Fibroblast of mammary gland (primary cell): ENCODE data around the gene PPM1L.

Experiments
- DNase-seq: peaks from one replicate; pipeline ENCODE4 v3.0.0-alpha.2; 2010; ENCODE audit warnings: low read depth
- H3K4me3 ChIP-seq: 2 replicates; pipeline ENCODE4 v1.5.1; 2011; ENCODE audit warnings: low read depth, mild to moderate bottlenecking, low read length, moderate library complexity; ENCODE audit not compliant: control insufficient read depth
- TF ChIP-seq, protein P1 (sequence below): conservative IDR thresholded peaks from 2 replicates; pipeline ENCODE4 v1.5.1; 2011; ENCODE audit warnings: low read depth, low read length, inconsistent platforms; ENCODE audit not compliant: control insufficient read depth, insufficient read depth

PPM1L gene

DNA sequence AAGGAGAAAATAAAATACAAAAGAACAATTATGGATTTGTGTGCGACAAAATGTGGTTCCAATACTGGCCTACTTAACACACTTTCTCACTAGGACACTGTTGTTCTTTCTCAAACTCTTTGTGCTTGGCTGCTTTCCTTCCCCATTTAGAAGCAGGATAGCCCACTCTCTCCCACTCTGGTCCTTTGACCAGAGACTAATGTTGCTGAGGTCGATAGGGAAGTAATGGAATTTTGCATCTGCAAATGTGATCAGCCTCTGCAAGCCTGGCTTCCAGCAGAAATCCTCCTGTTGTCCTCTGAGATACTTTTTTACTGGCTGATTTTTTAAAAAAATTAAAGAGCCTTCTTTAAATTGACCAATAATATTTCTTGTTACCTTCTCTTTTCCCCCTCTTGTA is 71.0 kb downstream of the PPM1L start:
- TF ChIP-seq, protein P1, sequence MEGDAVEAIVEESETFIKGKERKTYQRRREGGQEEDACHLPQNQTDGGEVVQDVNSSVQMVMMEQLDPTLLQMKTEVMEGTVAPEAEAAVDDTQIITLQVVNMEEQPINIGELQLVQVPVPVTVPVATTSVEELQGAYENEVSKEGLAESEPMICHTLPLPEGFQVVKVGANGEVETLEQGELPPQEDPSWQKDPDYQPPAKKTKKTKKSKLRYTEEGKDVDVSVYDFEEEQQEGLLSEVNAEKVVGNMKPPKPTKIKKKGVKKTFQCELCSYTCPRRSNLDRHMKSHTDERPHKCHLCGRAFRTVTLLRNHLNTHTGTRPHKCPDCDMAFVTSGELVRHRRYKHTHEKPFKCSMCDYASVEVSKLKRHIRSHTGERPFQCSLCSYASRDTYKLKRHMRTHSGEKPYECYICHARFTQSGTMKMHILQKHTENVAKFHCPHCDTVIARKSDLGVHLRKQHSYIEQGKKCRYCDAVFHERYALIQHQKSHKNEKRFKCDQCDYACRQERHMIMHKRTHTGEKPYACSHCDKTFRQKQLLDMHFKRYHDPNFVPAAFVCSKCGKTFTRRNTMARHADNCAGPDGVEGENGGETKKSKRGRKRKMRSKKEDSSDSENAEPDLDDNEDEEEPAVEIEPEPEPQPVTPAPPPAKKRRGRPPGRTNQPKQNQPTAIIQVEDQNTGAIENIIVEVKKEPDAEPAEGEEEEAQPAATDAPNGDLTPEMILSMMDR, result no peak
- H3K4me3 ChIP-seq, result no peak overlapping the region
- no peak for DNase-seq

DNA sequence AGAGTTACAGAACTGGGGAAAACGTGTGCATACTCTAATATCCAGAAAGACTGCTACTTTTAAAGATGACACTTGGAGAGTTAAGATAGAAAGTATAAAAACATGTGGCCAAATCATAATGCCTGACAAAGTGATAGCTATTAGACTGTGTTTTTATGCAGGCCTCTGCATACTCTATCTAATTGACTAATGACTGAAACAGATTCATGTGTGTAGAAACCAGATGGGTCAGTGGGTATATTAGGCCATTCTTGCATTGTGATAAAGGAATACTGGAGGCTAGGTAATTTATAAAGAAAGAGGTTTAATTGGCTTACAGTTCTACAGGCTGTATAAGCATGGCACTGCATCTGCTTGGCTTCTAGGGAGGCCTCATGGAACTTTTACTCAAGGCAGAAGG is 71.5 kb downstream of the PPM1L start:
- DNase-seq, result no peak
- TF ChIP-seq, protein P1, result no peak
- H3K4me3 ChIP-seq, result no peak overlapping the region

DNA sequence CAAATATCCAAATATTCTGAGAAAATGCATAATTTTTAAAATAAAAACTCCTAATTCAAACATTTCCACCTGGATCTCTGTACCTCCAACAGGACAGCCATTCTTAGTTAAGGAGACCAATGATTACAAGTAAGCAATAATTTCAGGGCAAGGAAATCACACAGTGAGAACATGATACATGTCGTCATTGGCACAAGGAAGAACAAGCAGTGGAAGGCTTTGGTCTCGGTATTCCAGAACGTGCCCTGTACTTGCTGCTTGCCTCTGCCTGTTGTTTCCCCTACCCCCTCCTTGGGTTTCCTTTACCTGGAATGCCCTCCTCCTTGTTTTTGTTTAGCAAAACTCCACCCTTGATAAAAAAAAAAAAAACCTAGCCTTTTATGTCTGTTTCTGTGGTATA is 72.8 kb downstream of the PPM1L start:
- DNase-seq, result no peak
- no peak overlapping the region for H3K4me3 ChIP-seq
- TF ChIP-seq, protein P1, result no peak

DNA sequence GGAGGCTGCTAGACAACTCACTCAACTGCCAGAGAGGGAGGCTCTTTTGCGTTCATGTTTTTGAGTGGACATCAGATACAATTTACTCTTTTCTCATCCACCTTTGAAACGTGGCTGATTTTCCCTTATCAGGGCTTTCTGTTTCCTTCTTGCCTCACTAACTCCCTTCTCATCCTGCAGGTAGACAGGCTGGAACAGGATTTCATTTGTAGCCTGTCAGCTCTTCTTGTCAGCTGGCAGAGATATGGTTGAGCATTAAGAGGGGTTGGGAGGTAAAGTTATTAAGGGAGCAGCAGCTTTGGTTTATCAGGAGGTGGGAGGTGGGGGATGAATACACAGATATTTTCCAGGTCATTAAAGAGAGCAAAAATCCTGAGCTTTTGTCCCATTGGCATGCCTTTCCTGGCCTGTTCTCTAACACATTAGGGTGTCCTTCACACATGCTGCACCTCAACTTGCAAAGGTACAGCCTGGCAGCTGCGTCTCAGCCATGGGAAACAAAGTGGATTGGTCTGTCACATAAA is 73.5 kb downstream of the PPM1L start:
- H3K4me3 ChIP-seq, result no peak overlapping the region
- DNase-seq, result no peak
- TF ChIP-seq, protein P1, result no peak

DNA sequence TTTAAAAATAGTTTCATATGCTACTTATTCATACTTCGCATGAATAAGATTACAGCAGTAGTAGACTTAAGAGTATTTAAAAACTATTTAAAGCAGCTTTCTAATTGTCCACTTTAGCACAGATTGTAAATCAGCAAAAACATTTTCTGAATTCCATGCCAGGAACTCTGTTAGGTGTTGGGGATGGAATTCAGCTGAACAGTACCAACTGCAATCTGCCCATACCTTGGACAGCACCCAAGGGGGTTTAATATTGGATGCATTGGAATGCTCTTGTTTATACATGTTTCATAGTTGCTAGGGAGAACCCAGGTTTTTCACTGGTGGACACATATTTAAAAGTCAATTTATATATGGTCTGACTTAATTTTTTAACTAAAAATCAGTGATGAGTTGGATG is 74.8 kb downstream of the PPM1L start:
- TF ChIP-seq, protein P1, result no peak
- H3K4me3 ChIP-seq, result no peak overlapping the region
- no peak for DNase-seq

DNA sequence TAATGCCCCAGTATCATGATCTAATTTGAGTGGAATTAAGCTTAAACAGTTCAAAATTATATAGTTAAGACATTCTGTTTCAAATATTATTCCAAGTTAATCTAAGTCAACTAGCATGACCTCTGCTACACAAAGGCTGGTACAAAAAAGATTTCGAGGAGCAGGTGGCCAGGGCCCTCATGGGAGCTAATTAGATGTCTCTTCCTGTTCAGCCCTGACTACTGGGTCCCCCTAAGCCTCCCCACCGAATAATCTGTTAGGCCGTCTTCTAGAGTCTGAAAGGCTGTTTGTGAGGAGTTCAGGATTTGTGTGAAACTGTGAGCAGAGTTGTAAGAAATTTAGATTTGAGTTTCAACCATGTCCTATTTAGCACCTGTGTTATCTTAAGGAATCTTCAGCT is 75.4 kb downstream of the PPM1L start:
- TF ChIP-seq, protein P1, result no peak
- DNase-seq, result no peak
- no peak overlapping the region for H3K4me3 ChIP-seq

DNA sequence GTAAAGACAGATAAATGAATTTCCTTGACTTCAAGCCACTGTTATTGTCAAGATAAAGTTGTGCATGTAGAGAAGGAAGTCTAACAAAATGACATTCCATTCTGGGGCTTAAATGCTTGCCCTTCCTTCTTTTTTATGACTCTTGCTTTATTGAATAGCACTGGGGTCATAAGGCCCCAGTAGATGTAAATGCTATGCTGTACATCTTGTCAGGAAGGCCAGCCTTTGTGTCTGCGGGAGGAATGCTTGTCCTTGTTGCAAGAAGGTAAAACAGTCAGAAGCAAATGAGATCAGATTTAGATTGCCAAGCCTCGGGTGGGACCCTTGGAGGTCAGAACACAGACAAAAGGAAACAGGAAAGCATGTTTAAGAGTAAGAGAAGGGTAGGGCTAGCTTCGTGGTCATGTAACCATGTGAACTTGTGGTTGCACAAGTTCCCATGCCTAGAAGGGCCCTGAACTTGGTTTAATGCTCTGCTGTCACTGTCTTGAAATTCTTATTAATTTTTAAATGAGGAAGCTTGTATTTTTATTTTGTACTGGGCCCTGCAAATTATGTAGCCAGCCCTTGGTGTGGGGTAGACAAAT is 81.5 kb downstream of the PPM1L start:
- DNase-seq, result no peak
- H3K4me3 ChIP-seq, result no peak overlapping the region
- TF ChIP-seq, protein P1, result no peak
